GM19238 (cell line): ENCODE results near the gene FAM25G.
"Not testable (repeated sequence)": the region's sequence is repeated elsewhere in the genome, so short reads cannot be mapped to it uniquely, and the experiment has no call there.

Experiments
- DNase-seq: peaks from one replicate; pipeline ENCODE4 v3.0.0; 2011; ENCODE audit warnings: low spot score; ENCODE audit not compliant: insufficient read length

The FAM25G gene

GRCh38 chr10:47491600-47491999, at the start of gene FAM25G:
FAM25G (minus strand) TSS chr10:47491700; CDS start chr10:47491674, 26 bp downstream.
- not testable (repeated sequence) for DNase-seq

GRCh38 chr10:47536430-47536829, 44.9 kb upstream of the FAM25G start:
- not testable (repeated sequence) for DNase-seq

GRCh38 chr10:47523475-47523874, 32.0 kb upstream of the FAM25G start, which contains the start of gene AGAP9:
AGAP9 (minus strand) TSS chr10:47523638; CDS start chr10:47523526, 112 bp downstream.
- not testable (repeated sequence) for DNase-seq

- not testable (repeated sequence) for DNase-seq
Observed at GRCh38 chr10:47502313-47502712, 10.8 kb upstream of the FAM25G start.

GRCh38 chr10:47494226-47494625, 2.7 kb upstream of the FAM25G start:
- DNase-seq: not testable (repeated sequence)

- DNase-seq: not testable (repeated sequence)
Observed at GRCh38 chr10:47489630-47490029, 1.9 kb downstream of the FAM25G start.

- not testable (repeated sequence) for DNase-seq
Observed at GRCh38 chr10:47485943-47486342, 5.6 kb downstream of the FAM25G start.

- DNase-seq: not testable (repeated sequence)
Observed at GRCh38 chr10:47484786-47485185, 6.7 kb downstream of the FAM25G start.

GRCh38 chr10:47483923-47484322, 7.6 kb downstream of the FAM25G start, which contains the start of gene ANXA8:
ANXA8 (minus strand) TSS chr10:47484115; CDS start chr10:47483933, 182 bp downstream.
- not testable (repeated sequence) for DNase-seq

GRCh38 chr10:47482367-47482766, 9.1 kb downstream of the FAM25G start:
- DNase-seq: not testable (repeated sequence)

GRCh38 chr10:47481768-47482181, 9.7 kb downstream of the FAM25G start:
- not testable (repeated sequence) for DNase-seq

GRCh38 chr10:47481182-47481766, 10.2 kb downstream of the FAM25G start:
- not testable (repeated sequence) for DNase-seq

GRCh38 chr10:47480133-47480532, 11.4 kb downstream of the FAM25G start:
- DNase-seq: not testable (repeated sequence)

- DNase-seq: not testable (repeated sequence)
Observed at GRCh38 chr10:47478114-47478513, 13.4 kb downstream of the FAM25G start.

GRCh38 chr10:47477078-47477477, 14.4 kb downstream of the FAM25G start:
- not testable (repeated sequence) for DNase-seq

- DNase-seq: not testable (repeated sequence)
Observed at GRCh38 chr10:47475101-47475500, 16.4 kb downstream of the FAM25G start.

GRCh38 chr10:47473516-47473915, 18.0 kb downstream of the FAM25G start:
- not testable (repeated sequence) for DNase-seq

GRCh38 chr10:47472647-47473046, 18.9 kb downstream of the FAM25G start:
- DNase-seq: not testable (repeated sequence)

- not testable (repeated sequence) for DNase-seq
Observed at GRCh38 chr10:47472072-47472471, 19.4 kb downstream of the FAM25G start.

GRCh38 chr10:47468731-47469528, 22.6 kb downstream of the FAM25G start:
- DNase-seq: not testable (repeated sequence)

- not testable (repeated sequence) for DNase-seq
Observed at GRCh38 chr10:47467957-47468356, 23.5 kb downstream of the FAM25G start.

GRCh38 chr10:47467458-47467857, 24.0 kb downstream of the FAM25G start:
- DNase-seq: not testable (repeated sequence)
